ENCODE measurements around the gene DDX1. TPM values are rescaled to one million over a fixed set of nuclear protein-coding genes. Genes with fewer than 3 reads are reported as not detected.

Gene DDX1
- total RNA-seq, 1 donor from 2014 or later, result 103 TPM

DNA sequence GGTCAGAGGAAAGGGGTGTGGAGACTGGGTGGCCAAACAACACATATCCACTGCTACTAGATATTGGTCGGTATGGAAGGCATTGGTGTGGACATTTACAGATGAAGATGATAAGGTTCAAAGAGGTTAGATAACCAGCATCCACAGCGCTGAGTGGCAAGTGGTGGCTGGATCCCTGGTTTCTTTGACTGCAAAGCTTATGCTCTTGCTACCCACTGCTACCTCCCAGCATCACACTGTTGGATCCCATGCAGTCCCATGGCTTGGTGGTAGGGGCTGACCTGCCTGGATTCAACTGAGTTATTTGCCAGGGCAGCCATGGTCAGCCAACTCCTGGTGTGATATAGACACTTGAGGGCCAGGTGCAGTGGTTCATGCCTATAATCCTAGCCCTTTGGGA, 53.6 kb downstream of the DDX1 start:
- Histone ChIP-seq H3F3A (ENCODE audit: low read depth) (no peaks in the 10 kb centered on the region), H3K36me3 (no peaks in the 10 kb centered on the region), H3K9ac (no peak overlapping the region), H3K4me1 (peaks cover 10% of the 10 kb centered on the region), H3K4me2 (no peak overlapping the region), H3K4me3 (no peak overlapping the region), H3K27me3 (no peaks in the 10 kb centered on the region), H2AFZ (replicated peaks) (no peak overlapping the region), H3K79me2 (ENCODE audit: low read depth) (no peaks in the 10 kb centered on the region), H3K9me3 (ENCODE audit: low read depth) (no peaks in the 10 kb centered on the region), H3K27ac (no peak overlapping the region), H4K20me1 (ENCODE audit: low read depth) (no peaks in the 10 kb centered on the region)
- Mint-ChIP-seq H3K27ac (no peak overlapping the region), H3K4me1 (peaks cover 41% of the 10 kb centered on the region), H3K4me3 (no peak overlapping the region), H3K36me3 (peaks cover 14% of the 10 kb centered on the region), H3K9me3 (peaks cover 20% of the 10 kb centered on the region), H3K27me3 (ENCODE audit: insufficient read depth, low read depth) (peaks cover 3% of the 10 kb centered on the region)
- TF ChIP-seq EZH2 (IDR thresholded peaks at IDR 0.05), result no peak
- no peak for TF ChIP-seq EZH2phosphoT487 (IDR thresholded peaks at IDR 0.05)
- TF ChIP-seq, protein P1, sequence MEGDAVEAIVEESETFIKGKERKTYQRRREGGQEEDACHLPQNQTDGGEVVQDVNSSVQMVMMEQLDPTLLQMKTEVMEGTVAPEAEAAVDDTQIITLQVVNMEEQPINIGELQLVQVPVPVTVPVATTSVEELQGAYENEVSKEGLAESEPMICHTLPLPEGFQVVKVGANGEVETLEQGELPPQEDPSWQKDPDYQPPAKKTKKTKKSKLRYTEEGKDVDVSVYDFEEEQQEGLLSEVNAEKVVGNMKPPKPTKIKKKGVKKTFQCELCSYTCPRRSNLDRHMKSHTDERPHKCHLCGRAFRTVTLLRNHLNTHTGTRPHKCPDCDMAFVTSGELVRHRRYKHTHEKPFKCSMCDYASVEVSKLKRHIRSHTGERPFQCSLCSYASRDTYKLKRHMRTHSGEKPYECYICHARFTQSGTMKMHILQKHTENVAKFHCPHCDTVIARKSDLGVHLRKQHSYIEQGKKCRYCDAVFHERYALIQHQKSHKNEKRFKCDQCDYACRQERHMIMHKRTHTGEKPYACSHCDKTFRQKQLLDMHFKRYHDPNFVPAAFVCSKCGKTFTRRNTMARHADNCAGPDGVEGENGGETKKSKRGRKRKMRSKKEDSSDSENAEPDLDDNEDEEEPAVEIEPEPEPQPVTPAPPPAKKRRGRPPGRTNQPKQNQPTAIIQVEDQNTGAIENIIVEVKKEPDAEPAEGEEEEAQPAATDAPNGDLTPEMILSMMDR (IDR thresholded peaks at IDR 0.05), result no peak
- no peak for DNase-seq (ENCODE audit: low spot score)

DNA sequence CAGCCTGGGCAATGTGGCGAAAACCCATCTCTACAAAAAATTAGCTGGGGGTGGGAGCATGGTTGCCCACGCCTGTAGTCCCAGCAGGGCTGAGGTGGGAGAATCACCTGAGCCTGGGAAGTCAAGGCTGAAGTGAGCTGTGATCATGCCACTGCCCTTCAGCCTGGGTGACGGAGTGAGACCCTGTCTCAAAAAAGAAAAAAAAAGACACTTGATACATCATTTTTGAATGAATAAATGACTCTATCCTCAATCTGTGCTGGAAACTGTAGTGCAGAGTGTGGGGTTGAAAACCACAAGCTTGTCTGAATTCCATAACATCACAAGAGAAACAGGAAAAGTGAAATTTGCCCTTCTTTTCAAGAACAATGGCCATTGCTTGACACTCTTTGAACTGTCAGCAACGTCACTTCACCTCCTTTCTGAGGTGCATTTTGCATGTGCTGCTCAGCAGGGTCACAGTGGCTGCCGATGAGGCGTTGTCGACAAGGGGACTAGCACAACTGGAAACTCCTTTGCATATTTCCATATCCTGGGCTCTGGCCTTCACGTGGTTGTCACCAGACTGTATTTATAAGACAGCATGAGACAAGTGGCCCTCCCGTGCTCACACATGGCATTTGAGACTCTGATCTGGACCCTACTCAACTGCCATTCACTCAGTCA, 54.2 kb downstream of the DDX1 start:
- Histone ChIP-seq H3F3A (ENCODE audit: low read depth) (no peaks in the 10 kb centered on the region), H3K9ac (no peak overlapping the region), H3K27ac (no peak overlapping the region), H3K27me3 (no peaks in the 10 kb centered on the region), H2AFZ (replicated peaks) (no peak overlapping the region), H3K79me2 (ENCODE audit: low read depth) (no peaks in the 10 kb centered on the region), H3K4me2 (no peak overlapping the region), H3K4me3 (no peak overlapping the region), H4K20me1 (ENCODE audit: low read depth) (no peaks in the 10 kb centered on the region), H3K36me3 (no peaks in the 10 kb centered on the region), H3K4me1 (peaks cover 10% of the 10 kb centered on the region), H3K9me3 (ENCODE audit: low read depth) (no peaks in the 10 kb centered on the region)
- no peak for TF ChIP-seq EZH2phosphoT487 (IDR thresholded peaks at IDR 0.05)
- TF ChIP-seq, protein P1 (IDR thresholded peaks at IDR 0.05), result no peak
- no peak for TF ChIP-seq EZH2 (IDR thresholded peaks at IDR 0.05)
- Mint-ChIP-seq H3K36me3 (peaks cover 12% of the 10 kb centered on the region), H3K4me1 (peaks cover 42% of the 10 kb centered on the region), H3K27ac (peak overlapping the region; percentile 52), H3K27me3 (ENCODE audit: insufficient read depth, low read depth) (peaks cover 6% of the 10 kb centered on the region), H3K4me3 (no peak overlapping the region), H3K9me3 (peaks cover 18% of the 10 kb centered on the region)
- no peak for DNase-seq (ENCODE audit: low spot score)

DNA sequence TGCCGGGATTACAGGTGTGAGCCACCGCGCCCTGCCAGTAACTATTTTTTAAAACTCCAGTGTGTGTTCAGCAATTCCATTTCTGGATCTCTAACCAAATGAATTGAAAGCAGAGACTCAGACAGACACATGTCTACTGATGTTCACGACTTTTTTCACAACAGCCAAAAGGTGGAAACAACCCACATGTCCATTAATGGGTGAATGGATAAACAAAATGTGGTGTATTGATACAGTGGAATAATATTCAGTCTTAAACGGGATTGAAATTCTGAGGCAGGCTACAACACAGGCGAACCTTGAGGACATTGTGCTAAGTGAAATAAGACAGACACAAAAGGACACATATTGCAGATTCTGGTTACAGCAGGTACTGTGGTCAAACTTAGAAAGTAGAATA, 55.0 kb downstream of the DDX1 start:
- Mint-ChIP-seq H3K9me3 (peaks cover 11% of the 10 kb centered on the region), H3K4me3 (no peak overlapping the region)
- H3K9me3 ChIP-seq (ENCODE audit: low read depth), result no peaks in the 10 kb centered on the region

More for the DNA sequence above, 55.0 kb downstream of the DDX1 start:
- Mint-ChIP-seq H3K4me1 (peaks cover 41% of the 10 kb centered on the region), H3K36me3 (peaks cover 5% of the 10 kb centered on the region), H3K27me3 (ENCODE audit: insufficient read depth, low read depth) (peaks cover 11% of the 10 kb centered on the region), H3K27ac (peak overlapping the region; percentile 35)
- no peaks in the 10 kb centered on the region for H3K27me3 ChIP-seq
- no peaks in the 10 kb centered on the region for H4K20me1 ChIP-seq (ENCODE audit: low read depth)
- no peak overlapping the region for H3K27ac ChIP-seq
- H3K4me1 ChIP-seq, result peaks cover 10% of the 10 kb centered on the region
- H3K9ac ChIP-seq, result no peak overlapping the region
- H3F3A ChIP-seq (ENCODE audit: low read depth), result no peaks in the 10 kb centered on the region
- no peak for DNase-seq (ENCODE audit: low spot score)
- TF ChIP-seq, protein P1 (IDR thresholded peaks at IDR 0.05), result no peak
- TF ChIP-seq EZH2phosphoT487 (IDR thresholded peaks at IDR 0.05) (no peak), EZH2 (IDR thresholded peaks at IDR 0.05) (no peak)
- H3K4me3 ChIP-seq, result no peak overlapping the region
- H2AFZ ChIP-seq (replicated peaks), result no peak overlapping the region
- no peak overlapping the region for H3K4me2 ChIP-seq
- no peaks in the 10 kb centered on the region for H3K36me3 ChIP-seq
- H3K79me2 ChIP-seq (ENCODE audit: low read depth), result no peaks in the 10 kb centered on the region

Data from neural progenitor cell (in vitro differentiated cells).